HCT116 (cell line): ENCODE data around the gene NRROS. TPM values are rescaled to one million over a fixed set of nuclear protein-coding genes. Genes with fewer than 3 reads are reported as not detected.

ENCODE experiments used
- ATAC-seq: fragments of 200-7000 bp; cut with Tn5 transposase; 2 replicates; pipeline ENCODE4 v1.9.1; 2020; ENCODE audit warnings: mild to moderate bottlenecking, moderate library complexity
- BruUV-seq: library from RNA; stranded (reverse); fragments of 400-500 nt; replicated peaks from 2 replicates; lab custom pipeline; 2021; lab: Mats Ljungman, UMichigan
- CTCF ChIA-PET: fragments of 300-600 bp; sonication (Branson Sonifier 250); formaldehyde crosslinking; loops from one replicate; lab custom pipeline; 2021; ENCODE audit warnings: antibody characterized with exemption; lab: Charles Lee
- POLR2A ChIA-PET: fragments of 300-600, 350-600 bp; sonication (Branson Sonifier 250); formaldehyde crosslinking; loops from one replicate; lab custom pipeline; 2021; ENCODE audit warnings: antibody characterized with exemption; lab: Charles Lee
- RAD21 ChIA-PET, 2 experiments: fragments of 300-600 bp; sonication (Branson Sonifier 250); formaldehyde crosslinking; loops; one replicate each; lab custom pipeline; 2023; ENCODE audit warnings: low total read pairs in 2 of 2; ENCODE audit not compliant: uncharacterized antibody in 2 of 2, unreplicated experiment in 2 of 2, low non-redundant PET in 1 of 2; lab: Charles Lee
- DNase-seq: peaks from one replicate; pipeline ENCODE4 v3.0.0-alpha.2; 2010; ENCODE audit warnings: low read depth, low spot score
- H2AFZ ChIP-seq: fragments of 200-600 bp; shearing (Covaris generic), sonication (generic); 2 replicates; pipeline ENCODE4 v1.6.1; 2017; ENCODE audit warnings: low read depth, mixed run types, mixed read lengths, antibody characterized with exemption, low read length; ENCODE audit not compliant: poor library complexity, severe bottlenecking
- H3K27ac ChIP-seq: 2 replicates; pipeline ENCODE4 v1.5.1; 2012; ENCODE audit warnings: low read depth, low read length
- H3K27me3 ChIP-seq: fragments of 200-600 bp; sonication (generic); 2 replicates; pipeline ENCODE4 v1.6.1; 2016; ENCODE audit warnings: mixed run types, low read length, mixed read lengths; ENCODE audit not compliant: insufficient read depth
- H3K36me3 ChIP-seq, 2 experiments: fragments of 200-500 bp in 1 of 2; fragments of 200-600 bp in 1 of 2; sonication (Bioruptor generic) in 1 of 2; sonication (generic) in 1 of 2; 2 replicates each; pipeline versions ENCODE4 v1.5.1 to v1.6.1; 2014 to 2016; ENCODE audit warnings: low read length in 2 of 2, inconsistent platforms in 1 of 2, mixed read lengths in 1 of 2, mixed run types in 1 of 2; ENCODE audit not compliant: insufficient read depth in 2 of 2, control insufficient read depth in 1 of 2
- H3K4me1 ChIP-seq, 2 experiments: fragments of 200-600 bp in 1 of 2; sonication (generic) in 1 of 2; 2 replicates each; pipeline versions ENCODE4 v1.5.1 to v1.6.1; 2012 to 2017; ENCODE audit warnings: low read length in 2 of 2, inconsistent platforms in 1 of 2, mild to moderate bottlenecking in 1 of 2, mixed read lengths in 1 of 2, mixed run types in 1 of 2, moderate library complexity in 1 of 2; ENCODE audit not compliant: insufficient read depth in 2 of 2, control insufficient read depth in 1 of 2
- H3K4me2 ChIP-seq: fragments of 200-600 bp; sonication (generic); 2 replicates; pipeline ENCODE4 v1.6.1; 2017; ENCODE audit warnings: mixed run types, low read length, mixed read lengths
- H3K4me3 ChIP-seq, 2 experiments: fragments of 200-600 bp in 1 of 2; sonication (generic) in 1 of 2; replicated peaks in 1 of 2; 2 replicates each; pipeline ENCODE4 v1.5.1; 2011 to 2016; ENCODE audit warnings: low read length in 2 of 2, control low read depth in 1 of 2, low read depth in 1 of 2, mild to moderate bottlenecking in 1 of 2, mixed read lengths in 1 of 2, mixed run types in 1 of 2
- H3K79me2 ChIP-seq: fragments of 200-600 bp; sonication (generic); 2 replicates; pipeline ENCODE4 v1.6.1; 2017; ENCODE audit warnings: mild to moderate bottlenecking, mixed run types, low read length, moderate library complexity, mixed read lengths; ENCODE audit not compliant: insufficient read depth
- H3K9ac ChIP-seq: fragments of 200-600 bp; sonication (generic); 2 replicates; pipeline ENCODE4 v1.6.1; 2016; ENCODE audit warnings: low read length, mixed read lengths
- H3K9me2 ChIP-seq: fragments of 200-600 bp; sonication (generic), shearing (Covaris generic); 2 replicates; pipeline ENCODE4 v1.6.1; 2017; ENCODE audit warnings: mixed run types, mild to moderate bottlenecking, moderate library complexity; ENCODE audit not compliant: insufficient read depth
- H3K9me3 ChIP-seq, 2 experiments: fragments of 200-500 bp in 1 of 2; fragments of 200-600 bp in 1 of 2; sonication (Bioruptor generic) in 1 of 2; sonication (generic) in 1 of 2; 2 replicates each; pipeline ENCODE4 v1.6.1; 2014 to 2017; ENCODE audit warnings: low read length in 2 of 2, mixed read lengths in 2 of 2, inconsistent platforms in 1 of 2, low read depth in 1 of 2, mild to moderate bottlenecking in 1 of 2, mixed run types in 1 of 2, moderate library complexity in 1 of 2; ENCODE audit not compliant: control insufficient read depth in 1 of 2, insufficient read depth in 1 of 2
- H4K20me1 ChIP-seq: fragments of 200-600 bp; sonication (generic), shearing (Covaris generic); 2 replicates; pipeline ENCODE4 v1.6.1; 2017; ENCODE audit warnings: mixed run types, mild to moderate bottlenecking, moderate library complexity; ENCODE audit not compliant: insufficient read depth
- EGR1 ChIP-seq: IDR thresholded peaks from 2 replicates; pipeline ENCODE4 v1.6.1; 2012; ENCODE audit warnings: low read depth
- EZH2phosphoT487 ChIP-seq: fragments of 200-600 bp; IDR thresholded peaks from 2 replicates; pipeline ENCODE4 v1.6.1; 2018; ENCODE audit warnings: antibody characterized with exemption, borderline replicate concordance
- RAD21 ChIP-seq: IDR thresholded peaks from 2 replicates; pipeline ENCODE4 v1.6.1; 2012; ENCODE audit warnings: low read depth, mild to moderate bottlenecking
- SIN3A ChIP-seq: IDR thresholded peaks from 2 replicates; pipeline ENCODE4 v1.6.1; 2012; ENCODE audit warnings: low read depth
- ZFX ChIP-seq: fragments of 450-650 bp; IDR thresholded peaks from 2 replicates; pipeline ENCODE4 v1.6.1; 2017
- ZNF274 ChIP-seq: fragments of 200-500 bp; sonication (Bioruptor generic); IDR thresholded peaks from 2 replicates; pipeline ENCODE4 v1.6.1; 2014; ENCODE audit warnings: mild to moderate bottlenecking, low read depth, low read length, inconsistent platforms
- intact Hi-C: fragments of 100-400 bp; cut with micrococcal nuclease; formaldehyde crosslinking; loops from 2 replicates; pipeline ENCODE4 v1.10.0; 2022
- total RNA-seq: library from RNA; stranded (reverse); gene quantifications from one replicate; pipeline ENCODE4 v1.2.1, GENCODE V29; 2021; ENCODE audit not compliant: unreplicated experiment
- TF ChIP-seq, protein P1 (sequence below), 3 experiments: fragments of 200-600 bp in 1 of 3; sonication (generic) in 1 of 3; IDR thresholded peaks in 2 of 3; conservative IDR thresholded peaks in 1 of 3; 2 replicates each; pipeline ENCODE4 v1.5.1; 2012 to 2017; ENCODE audit warnings: low read depth in 2 of 3, low read length in 2 of 3, antibody characterized with exemption in 1 of 3, borderline replicate concordance in 1 of 3, control low read depth in 1 of 3, mild to moderate bottlenecking in 1 of 3, mixed read lengths in 1 of 3, mixed run types in 1 of 3, moderate library complexity in 1 of 3; ENCODE audit not compliant: insufficient read depth in 1 of 3
- TF ChIP-seq, protein P2 (sequence below): IDR thresholded peaks from 2 replicates; pipeline ENCODE4 v1.6.1; 2012

The NRROS gene
- total RNA-seq, 1 experiment from 2014 or later: 0.12 TPM

DNA sequence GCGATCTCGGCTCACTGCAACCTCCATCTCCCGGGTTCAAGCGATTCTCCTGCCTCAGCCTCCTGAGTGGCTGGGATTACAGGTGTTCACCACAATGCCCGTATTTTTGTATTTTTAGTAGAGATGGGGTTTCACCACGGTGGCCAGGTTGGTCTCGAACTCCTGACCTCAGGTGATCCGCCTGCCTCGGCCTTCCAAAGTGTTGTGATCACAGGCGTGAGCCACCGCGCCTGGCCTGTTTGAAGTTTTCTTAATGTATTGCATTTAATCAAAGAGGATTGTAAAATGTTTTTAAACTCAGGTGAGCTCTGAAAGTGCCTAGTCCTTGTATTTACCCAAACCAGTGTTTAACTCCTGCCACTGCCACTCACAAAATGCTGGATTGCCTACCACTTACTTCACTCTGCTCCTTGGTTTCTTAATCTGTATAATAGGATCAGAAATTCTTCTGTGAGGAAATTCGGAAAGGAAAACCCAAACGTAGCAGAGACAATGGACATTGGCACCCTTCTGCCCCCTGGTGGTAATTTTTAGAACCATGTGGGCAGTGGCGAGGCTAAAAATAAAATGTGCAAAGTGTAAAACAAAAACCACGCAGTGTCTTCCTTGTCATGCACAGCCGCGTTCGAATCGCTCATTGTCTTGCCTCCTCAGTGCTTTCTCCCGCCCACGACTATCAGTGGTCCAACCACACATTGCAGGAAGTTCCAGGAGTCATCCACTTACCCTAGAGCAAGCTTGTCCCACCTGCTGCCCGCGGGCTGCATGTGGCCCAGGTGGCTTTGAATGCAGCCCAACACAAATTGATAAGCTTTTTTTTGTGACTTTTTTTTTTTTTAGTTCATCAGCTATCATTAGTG is 45.3 kb downstream of the NRROS start:
- RAD21 ChIA-PET: interaction anchor here (0.5 to 1.8 kb wide), 3 partner anchors 75 to 82 kb away, joined by 4 to 14 read pairs (median 11); no protein-coding TSS in a partner anchor

More for the DNA sequence above, 45.3 kb downstream of the NRROS start:
- ATAC-seq: peak; percentile 86
- Histone ChIP-seq H3K9me2 (no peaks in the 10 kb centered on the region), H3K36me3 (no peaks in the 10 kb centered on the region), H3K79me2 (no peaks in the 10 kb centered on the region), H3K4me1 (peaks cover 0 to 11% of the 10 kb centered on the region in 2 experiments; a peak in 2 of 4 replicates), H4K20me1 (no peaks in the 10 kb centered on the region), H3K4me3 (no peak overlapping the region), H2AFZ (peak overlapping the region; percentile 100), H3K4me2 (peak overlapping the region; percentile 66), H3K9me3 (no peaks in the 10 kb centered on the region), H3K9ac (peak overlapping the region; percentile 12)
- intact Hi-C loops: loop anchor here (1.0 to 2.0 kb wide), 3 partner anchors 75 to 156 kb away; no protein-coding TSS in a partner anchor
- BruUV-seq: no TSS peak
- TF ChIP-seq, protein P1, sequence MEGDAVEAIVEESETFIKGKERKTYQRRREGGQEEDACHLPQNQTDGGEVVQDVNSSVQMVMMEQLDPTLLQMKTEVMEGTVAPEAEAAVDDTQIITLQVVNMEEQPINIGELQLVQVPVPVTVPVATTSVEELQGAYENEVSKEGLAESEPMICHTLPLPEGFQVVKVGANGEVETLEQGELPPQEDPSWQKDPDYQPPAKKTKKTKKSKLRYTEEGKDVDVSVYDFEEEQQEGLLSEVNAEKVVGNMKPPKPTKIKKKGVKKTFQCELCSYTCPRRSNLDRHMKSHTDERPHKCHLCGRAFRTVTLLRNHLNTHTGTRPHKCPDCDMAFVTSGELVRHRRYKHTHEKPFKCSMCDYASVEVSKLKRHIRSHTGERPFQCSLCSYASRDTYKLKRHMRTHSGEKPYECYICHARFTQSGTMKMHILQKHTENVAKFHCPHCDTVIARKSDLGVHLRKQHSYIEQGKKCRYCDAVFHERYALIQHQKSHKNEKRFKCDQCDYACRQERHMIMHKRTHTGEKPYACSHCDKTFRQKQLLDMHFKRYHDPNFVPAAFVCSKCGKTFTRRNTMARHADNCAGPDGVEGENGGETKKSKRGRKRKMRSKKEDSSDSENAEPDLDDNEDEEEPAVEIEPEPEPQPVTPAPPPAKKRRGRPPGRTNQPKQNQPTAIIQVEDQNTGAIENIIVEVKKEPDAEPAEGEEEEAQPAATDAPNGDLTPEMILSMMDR (IDR thresholded peaks at IDR 0.05 in 2 of 3, conservative IDR thresholded peaks at IDR 0.05 in 1 of 3; ENCODE audit: borderline replicate concordance in 1 of 3, insufficient read depth in 1 of 3, low read depth in 2 of 3, low read length in 2 of 3): peak; percentile 76 to 92 (median 86)
- TF ChIP-seq EZH2phosphoT487: no peak
- no peak for TF ChIP-seq ZNF274
- no peak for TF ChIP-seq EGR1
- TF ChIP-seq, protein P2, sequence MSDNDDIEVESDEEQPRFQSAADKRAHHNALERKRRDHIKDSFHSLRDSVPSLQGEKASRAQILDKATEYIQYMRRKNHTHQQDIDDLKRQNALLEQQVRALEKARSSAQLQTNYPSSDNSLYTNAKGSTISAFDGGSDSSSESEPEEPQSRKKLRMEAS: peak; percentile 65
- no peak for TF ChIP-seq SIN3A
- no peak for TF ChIP-seq ZFX
- TF ChIP-seq RAD21: peak; percentile 88
- TF ChIP-seq, all 23 proteins: peak for 3
- peak; percentile 34 for DNase-seq
- H3K27me3 ChIP-seq: no peaks in the 10 kb centered on the region
- ChIA-PET POLR2A (interaction anchor here (1.1 kb wide), 2 partner anchors 73 to 75 kb away, joined by 3 to 6 read pairs; no protein-coding TSS in a partner anchor), CTCF (interaction anchor here (1.1 to 5.2 kb wide), 8 partner anchors 9 to 258 kb away, joined by 3 to 62 read pairs (median 8); partner anchors contain the start of gene NCBP2)
- H3K27ac ChIP-seq: no peak overlapping the region
